Effector CD8-positive, alpha-beta T cell (primary cell): ENCODE data around the gene GLB1L.
"Not testable (repeated sequence)": the region's sequence is repeated elsewhere in the genome, so short reads cannot be mapped to it uniquely, and the experiment has no call there.

Source experiments
- DNase-seq: peaks from one replicate; lab custom pipeline; 2025; lab: John Stamatoyannopoulos, UW

GLB1L gene

DNA sequence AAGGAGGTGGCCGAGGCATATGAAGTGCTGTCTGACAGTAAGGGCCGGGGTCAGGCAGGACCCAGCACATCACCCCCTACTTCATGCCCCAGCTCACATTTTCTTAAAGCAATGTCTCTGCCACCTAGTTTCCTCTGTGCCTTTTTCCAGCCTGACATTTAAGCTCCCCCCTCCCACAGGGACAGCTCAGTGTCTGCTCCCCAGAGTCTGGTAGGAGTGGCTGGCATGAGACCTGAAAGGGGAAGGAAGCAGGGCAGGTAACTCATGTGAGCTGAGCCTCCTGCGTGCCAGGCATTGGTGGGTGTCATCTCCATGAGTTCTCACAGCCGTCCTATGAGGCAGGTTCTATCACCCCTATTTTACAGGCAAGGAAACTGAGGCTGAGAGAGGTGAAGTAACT, 35.4 kb upstream of the GLB1L start:
- no peak for DNase-seq

DNA sequence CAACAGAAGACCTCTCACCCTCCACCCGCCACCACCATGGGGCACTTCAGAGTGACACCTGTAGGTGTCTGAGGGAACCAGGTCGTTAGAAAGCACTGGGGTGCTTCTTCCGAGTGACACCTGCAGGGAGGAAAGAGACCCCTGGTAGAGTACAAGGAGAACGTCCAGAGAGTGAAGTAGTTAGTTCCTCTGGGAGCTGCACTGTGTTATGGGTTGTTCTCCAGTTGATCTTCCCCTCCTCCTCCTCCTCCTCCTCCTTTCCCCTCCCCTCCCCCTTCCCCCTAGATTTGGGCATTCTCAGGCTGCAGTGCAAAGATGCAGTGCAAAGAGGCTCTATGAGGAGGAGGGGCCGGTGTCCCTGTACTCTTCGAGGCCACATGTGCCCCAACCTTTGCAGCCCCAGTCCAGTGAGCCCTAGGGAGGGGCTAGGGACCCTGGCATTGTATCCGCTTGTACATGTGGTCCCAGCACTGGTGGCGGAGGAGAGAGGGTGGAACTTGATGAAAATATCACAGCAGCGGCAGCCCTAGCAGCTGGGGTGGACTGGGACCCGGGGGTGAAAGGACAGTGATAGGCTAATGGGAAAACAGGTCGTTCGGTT, 34.8 kb upstream of the GLB1L start:
- DNase-seq, result no peak

DNA sequence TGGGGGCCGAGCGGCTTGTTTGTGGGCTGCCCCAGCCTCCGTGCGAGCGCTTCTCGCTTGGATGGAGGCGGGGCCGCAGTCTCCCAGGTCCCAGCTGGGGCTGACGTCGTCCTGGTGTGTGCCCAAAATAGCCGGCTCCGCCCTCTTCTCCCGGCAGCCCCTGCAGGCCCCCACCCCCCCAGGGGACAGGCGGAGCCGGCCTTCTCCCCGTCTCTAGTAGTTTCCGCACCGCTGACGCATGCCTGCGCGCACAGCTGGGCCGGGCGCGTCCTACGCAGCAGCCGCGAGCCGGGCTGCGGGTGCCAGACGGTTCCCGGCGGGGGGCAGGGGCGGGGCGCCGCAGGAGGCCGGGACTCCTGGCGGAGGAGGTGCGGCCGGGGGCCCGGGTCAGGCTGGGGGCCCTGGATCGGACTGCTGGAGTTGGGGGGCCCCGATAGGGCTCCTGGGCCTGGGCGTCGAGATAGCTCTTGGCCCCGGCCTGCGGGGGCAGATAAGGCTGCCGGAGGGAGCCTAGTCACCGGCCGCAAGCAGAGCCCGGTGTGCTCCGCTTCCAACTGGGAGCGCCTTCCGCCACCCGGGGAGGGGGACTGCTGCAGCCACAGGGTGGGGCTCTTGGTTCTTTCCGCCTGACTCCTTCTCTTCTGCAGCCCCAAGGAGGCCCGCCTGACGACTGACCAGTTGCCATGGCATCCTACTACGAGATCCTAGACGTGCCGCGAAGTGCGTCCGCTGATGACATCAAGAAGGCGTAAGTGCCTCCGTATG, 34.1 kb upstream of the GLB1L start, which contains the start of gene DNAJB2:
DNAJB2 (plus strand) TSS at position 216 of the 765 bp plus-strand sequence; CDS start at position 684, 468 bp downstream.
- peak; percentile 96 for DNase-seq

DNA sequence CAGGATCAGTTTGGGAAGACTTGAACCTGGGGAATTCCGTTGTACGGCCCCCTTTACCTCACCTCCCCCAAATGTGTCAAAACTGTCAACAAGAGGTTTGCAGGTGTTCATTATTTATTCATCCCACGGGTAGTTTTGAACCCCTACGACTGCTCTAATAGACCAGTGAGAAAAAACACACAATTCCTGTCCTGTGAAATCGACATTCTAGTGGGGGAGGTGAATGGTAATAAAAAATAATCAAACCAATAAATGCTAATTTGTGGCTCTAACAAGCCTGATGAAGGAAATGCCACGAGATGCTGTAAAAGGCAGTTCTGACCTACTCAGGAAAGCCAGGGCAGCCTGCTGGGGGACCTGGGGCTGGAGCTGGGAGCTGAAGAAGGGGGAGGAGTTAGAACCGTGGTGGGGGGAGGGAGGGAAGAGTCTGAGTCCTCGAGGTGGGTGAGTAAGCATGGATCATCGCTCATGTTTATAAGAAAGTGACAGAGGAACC, 33.5 kb upstream of the GLB1L start:
- no peak for DNase-seq

DNA sequence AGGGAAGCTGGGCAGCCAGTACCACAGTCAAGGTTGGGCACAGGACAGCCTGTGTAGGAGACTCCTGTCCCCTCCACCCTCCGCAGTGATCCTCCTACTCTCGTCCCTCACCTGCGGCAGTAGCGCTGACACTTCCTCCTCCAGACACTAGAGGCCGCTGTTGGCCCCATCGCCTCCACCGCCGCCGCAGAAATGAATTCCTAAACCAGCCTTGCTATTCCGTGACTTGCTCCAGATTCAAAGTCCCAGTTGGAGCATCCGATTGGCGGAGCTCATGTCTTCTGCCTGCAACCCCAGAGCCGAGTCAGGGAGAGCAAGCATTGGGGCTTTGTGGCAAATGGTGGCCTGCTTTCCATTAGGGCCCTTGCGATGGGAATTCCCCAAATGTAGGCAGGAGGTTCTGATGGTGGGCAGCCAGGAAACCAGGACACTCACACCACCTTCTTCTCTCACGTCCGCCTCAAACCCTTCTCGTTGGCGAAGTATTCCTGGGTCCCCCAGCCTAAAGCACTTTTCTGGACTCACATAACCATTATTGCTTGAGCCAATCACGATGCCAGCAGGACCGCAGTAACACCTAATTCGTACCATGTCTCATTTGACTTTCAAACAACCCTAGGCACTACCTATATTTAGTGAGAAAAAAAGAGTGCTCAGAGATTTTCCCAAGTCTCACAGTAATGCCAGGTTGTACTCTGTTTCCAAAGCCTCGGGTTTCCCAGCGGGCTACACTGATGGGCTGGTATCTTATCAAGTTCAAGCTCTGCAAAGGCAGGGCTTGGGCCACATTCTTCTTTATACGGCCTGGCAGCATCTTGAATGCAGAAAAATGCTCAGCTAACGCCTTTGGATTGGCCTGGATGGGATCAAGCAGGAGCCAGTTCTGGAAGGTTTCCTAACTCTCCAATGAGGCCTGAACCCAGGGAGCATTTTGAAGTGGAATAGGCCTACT, 32.7 kb upstream of the GLB1L start:
- DNase-seq, result peak; percentile 64

DNA sequence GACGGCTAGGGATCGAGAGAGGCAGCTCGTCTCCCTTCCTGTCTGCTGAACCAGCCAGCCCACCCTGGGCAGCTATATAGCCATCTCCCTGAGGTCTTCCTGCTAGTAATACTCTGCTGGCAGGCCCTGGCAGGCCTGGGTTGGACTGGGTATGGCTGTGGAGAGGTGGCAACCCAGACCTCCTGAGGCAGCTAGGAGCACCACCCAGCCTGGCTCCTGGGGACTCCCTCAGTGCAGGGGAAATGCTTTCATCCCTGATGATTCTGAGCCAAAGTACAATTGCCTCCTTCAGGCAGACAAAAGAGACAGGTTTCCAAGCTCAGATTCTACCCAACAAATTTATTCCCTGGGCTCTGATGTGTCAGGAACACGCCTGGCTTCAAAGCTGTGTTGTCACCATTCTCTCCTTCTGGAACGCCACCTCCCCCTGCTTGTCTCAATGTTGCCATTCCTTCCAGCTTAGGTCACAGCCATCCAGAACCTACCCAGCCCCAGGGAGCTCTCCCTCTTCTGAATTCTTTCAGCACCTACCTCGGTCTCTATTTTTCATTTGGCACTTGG, 29.2 kb upstream of the GLB1L start:
- no peak for DNase-seq

DNA sequence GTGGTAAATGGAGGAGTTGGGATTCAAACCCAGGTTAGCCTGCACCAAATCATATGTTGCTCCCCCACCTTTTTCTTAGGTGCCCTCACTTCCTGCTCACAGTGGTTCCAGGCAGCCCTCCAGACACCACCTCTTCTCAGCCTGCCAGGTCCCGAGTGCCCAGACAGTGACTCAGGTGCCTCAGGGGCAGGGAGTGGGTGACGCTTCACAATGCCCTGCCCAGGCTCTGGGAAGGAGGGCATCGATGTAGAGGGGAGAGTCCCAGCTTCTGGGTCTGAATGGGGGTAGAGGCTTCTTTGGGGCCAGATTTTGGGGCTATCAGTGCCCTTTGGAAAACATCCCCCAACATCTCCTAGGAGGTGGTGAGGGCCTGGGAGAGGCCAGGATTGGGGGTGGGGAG, 28.7 kb upstream of the GLB1L start:
- DNase-seq, result no peak

DNA sequence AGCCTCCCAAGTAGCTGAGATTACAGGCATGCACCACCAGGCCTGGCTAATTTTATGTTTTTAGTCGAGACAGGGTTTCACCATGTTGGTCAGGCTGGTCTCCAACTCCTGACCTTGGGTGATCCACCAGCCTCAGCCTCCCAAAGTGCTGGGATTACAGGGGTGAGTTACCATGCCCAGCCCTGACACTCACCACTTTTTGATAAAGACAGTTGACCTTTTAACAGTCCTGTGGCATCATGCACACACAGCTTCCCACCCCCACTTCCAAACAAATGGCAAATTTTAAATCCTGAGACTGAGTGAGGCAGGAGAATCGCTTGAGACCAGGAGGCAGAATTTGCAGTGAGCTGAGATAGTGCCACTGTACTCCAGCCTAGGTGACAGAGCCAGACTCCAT, 27.8 kb upstream of the GLB1L start:
- DNase-seq, result no peak

DNA sequence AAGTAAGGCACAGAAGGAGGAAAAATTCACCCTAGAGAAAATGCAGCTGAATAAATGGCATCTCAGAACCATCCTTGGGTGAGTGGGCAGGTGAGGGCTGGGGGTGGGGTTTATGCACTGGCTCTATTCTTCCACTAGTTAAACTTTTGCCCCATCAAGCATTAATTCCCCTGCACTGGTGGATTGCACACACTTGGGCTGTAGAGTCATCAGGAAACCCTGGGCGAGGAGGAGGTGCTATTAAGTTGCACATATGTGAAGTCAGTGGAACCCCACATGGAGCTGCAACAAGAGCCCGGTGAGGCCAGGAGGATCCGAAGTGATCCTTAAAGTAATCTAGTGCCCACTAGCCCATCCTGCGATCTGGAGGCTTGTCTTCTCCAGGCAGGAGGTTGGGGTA, 27.1 kb upstream of the GLB1L start:
- DNase-seq, result no peak

DNA sequence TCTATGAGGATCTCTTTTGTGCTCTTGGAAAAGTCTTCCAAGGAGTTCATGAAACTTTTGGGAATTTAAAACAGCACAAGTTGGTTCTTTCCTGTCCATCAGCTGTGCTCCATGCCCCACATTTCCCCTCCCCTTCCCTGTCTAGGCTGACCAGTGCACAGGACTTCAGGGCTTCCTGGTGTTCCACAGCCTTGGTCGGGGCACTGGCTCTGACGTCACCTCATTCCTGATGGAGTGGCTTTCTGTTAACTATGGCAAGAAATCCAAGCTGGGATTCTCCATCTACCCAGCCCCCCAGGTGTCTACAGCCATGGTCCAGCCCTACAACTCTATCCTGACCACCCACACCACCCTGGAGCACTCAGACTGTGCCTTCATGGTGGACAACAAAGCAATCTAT, 25.8 kb upstream of the GLB1L start:
- DNase-seq, result no peak

DNA sequence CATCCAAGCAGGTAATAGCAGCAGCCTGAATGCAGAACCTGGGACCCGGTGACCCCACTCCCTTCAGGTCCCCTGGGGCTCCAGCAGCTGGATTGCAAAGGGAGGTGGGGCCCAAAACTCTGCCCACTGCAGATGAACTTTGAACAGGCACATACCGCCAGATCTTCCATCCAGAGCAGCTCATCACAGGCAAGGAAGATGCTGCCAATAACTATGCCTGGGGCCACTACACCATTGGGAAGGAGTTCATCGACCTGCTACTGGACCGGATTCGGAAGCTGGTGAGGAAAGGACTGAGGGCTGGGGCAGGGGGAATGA, 24.8 kb upstream of the GLB1L start:
- no peak for DNase-seq

DNA sequence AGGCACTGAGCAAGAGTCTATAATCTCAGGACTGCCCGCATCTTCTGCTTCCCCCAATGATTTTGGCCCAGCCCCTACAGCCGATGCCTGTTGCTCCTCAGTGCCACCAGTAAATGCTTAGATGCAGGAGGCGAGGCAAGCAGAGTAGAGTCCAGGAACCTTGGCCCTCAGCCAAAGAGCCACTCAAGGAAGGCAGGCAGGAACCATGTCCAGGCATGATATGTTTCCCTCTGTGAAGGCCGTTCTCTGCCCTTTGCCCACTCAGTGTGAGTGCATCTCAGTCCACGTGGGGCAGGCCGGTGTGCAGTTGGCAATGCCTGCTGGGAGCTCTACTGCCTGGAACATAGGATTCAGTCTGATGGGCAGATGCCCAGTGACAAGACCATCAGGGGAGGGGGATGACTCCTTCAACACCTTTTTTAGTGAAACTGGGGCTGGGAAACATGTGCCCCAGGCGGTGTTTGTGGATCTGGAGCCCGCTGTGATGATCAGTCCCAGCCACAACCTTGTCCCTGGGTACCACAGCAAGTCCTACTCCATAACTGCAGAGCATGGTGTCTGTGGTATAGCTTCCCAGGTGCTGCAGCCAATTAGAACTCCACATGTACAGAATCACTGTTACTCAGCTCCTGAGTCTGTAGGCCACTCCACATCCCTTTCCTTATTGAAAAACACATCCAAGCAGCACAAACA, 24.3 kb upstream of the GLB1L start:
- DNase-seq, result no peak

DNA sequence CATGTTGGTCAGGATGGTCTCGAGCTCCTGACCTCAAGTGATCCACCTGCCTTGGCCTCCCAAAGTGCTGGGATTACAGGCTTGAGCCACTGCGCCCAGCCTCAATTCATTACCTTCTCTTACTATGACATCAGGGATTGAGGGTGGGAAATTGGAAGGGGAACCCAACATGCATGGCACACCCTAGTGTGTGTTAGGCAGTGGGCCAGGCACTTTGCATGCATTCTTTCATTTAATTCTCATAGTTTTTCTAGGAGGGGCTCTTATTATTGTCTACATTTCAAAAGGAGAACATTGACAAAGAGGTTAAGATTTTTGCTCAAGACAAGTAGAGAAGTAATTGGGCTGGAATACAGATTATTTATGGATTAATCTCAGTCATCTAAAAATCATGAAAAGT, 23.1 kb upstream of the GLB1L start:
- DNase-seq, result no peak

DNA sequence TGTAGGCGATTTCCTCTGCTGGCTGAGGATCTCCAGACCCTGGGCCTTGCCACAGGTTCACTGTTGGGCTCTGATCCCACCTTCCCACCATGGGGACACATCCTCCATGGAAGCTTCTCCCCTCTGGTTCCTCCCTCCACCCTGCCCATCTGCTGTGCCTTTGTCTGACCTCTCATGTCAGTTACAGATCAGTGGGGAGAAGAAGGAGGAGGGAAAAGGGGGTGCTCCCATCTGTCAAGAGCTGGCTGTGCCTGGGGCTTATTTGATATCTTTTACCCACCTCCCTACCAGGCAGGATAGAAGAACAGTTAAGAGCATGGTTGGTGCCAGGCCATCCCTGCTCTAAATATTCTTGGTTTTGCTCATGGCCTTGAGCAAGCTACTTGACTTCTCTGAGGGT, 21.6 kb upstream of the GLB1L start:
- DNase-seq, result no peak

DNA sequence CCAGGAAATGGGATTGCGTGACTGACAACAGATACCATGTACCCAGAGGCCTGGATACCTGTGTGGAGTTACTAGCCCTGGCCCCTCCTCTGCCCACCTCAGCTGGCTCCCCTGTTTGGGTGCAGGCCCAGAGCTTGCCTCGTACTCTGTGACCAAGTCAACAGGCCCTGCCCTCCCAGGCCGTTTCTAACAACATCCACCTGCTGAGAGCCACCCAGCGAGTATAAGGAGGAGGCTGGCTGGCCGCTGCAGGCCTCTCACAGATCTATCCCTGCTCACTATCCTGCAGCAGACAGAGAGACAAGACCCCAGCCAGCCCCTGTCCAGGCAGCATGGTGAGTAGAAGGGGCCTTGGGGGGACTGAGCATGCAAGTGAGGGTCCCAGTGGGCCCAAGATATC, 21.0 kb upstream of the GLB1L start:
- no peak for DNase-seq

DNA sequence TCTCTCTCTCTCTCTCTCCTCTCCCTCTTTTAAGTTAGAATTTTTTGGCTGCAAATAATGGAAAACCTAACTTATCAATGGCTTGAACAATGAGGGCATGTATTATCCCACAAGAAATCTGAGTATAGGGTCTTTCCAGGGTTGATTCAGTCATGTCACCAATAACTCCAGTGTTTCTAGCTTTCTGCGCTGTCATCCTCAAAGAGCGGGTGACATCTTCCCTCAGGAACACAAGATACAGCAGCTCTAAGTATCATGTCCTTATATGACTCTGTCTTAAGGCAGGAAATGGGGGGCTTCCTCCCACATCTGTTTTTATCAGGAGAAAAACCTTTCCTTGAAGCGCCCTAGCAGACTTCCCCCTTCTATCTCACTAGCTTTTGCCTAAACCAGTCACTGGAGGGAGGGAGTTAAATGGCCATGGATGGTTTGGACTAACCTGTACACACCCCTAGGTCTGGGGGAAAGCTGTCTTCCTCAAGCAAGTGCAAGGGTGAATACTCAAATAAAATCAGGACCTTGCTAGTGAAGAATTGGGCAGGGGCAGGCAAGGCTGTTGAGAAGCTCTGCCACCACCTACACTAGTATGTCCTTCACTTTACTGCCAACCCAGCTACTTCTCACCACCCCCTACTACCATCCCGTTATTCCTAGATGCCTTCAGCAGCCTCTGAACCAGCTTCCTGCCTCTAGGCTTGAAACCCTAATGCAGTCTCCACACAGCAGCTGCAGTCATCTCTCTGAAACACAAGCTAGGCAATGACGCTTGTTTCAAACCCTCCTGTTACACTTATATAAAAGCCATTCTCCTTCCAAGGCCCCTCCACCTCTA, 16.0 kb upstream of the GLB1L start:
- DNase-seq, result no peak

DNA sequence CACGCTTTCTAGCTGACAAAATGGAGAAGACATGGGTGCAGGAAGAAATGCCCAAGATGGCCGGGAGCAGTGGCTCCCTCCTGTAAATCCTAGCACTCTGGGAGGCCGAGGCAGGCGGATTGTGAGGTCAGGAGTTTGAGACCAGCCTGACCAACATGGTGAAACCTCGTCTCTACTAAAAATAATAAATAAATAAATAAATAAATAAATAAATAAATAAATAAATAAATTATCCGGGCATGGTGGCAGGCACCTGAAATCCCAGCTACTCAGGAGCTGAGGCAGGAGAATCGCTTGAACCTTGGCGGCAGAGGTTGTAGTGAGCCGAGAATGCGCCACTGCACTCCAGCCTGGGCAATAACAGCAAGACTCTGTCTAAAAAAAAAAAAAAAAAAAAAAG, 13.7 kb upstream of the GLB1L start:
- not testable (repeated sequence) for DNase-seq

DNA sequence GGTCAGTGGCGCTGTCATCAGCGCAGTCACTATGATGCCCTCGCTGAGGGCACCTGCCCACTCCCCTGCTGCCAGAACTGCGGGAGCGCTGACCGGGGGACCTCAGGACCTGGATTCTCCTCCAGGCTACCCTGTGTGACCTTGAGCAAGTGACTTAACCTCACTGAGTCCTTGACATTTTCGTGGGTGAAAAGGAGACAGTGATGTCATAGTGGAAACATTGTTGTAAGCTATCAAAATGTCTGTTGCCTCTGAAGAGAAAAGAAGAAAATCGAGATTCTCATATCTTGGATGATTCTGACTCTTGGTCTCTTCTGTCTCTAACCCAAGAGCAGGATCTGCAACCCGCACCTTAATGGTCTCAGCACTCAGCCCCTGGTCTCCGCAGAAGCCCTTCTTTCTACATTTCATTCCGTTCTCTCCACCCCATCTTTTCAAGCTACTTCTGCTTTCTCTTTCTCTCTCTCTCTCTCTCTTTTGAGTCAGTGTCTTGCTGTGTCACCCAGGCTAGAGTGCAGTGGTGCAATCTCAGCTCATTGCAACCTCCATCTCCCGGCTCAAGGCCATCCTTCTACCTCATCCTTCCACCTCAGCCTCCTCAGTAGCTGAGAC, 9.5 kb upstream of the GLB1L start:
- no peak for DNase-seq

DNA sequence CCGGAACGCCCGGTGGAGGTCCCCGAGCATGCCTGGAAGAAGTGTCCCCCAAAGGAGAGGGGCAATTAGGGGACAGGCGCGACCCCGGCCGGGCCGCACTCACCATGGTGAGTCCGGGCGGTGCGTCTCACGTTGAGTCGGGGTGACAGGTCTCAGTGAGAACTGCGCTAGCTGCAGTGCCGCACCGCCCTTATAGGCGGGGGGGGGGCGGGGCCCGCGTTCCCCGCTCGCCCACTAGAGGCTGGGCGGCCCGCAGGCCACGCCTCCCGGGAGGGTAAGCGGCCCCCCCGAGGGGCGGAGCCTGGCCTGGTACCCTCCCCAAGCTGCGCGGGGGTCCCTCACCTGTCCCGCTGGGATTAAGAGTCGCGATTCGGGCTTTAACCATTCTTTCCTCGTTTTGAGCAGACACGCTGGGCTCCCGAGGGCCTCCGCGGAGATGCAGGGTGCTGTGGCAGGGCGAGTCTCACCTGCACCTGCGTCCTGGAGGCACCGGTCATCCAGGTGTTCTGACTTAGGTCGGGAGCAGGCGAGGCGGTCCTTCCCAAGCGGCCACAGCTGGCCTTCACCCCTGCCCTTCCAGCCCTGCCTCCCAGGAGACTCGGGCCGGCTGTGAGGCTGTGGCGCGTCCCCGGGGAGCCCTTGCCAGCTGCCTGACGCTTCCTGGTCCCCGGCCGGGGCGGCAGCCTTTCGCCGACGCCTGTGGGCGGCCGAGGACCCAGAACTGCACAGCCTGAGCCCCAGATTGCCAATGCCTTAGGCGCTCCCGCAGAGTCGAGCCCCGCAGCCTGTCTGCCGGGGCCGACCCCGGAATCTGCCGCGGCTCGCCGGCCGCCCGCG, 8.7 kb upstream of the GLB1L start, which contains the start of gene TUBA4A:
TUBA4A (minus strand) TSS at position 166 of the 837 bp plus-strand sequence; CDS start at position 106, 60 bp downstream.
- peak; percentile 93 for DNase-seq
